ENCODE results near the gene FERMT2. TPM values are rescaled to one million over a fixed set of nuclear protein-coding genes. Genes with fewer than 3 reads are reported as not detected.

The FERMT2 gene, protein sequence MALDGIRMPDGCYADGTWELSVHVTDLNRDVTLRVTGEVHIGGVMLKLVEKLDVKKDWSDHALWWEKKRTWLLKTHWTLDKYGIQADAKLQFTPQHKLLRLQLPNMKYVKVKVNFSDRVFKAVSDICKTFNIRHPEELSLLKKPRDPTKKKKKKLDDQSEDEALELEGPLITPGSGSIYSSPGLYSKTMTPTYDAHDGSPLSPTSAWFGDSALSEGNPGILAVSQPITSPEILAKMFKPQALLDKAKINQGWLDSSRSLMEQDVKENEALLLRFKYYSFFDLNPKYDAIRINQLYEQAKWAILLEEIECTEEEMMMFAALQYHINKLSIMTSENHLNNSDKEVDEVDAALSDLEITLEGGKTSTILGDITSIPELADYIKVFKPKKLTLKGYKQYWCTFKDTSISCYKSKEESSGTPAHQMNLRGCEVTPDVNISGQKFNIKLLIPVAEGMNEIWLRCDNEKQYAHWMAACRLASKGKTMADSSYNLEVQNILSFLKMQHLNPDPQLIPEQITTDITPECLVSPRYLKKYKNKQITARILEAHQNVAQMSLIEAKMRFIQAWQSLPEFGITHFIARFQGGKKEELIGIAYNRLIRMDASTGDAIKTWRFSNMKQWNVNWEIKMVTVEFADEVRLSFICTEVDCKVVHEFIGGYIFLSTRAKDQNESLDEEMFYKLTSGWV
- total RNA-seq (under 1 TPM in 4 of 5 experiments, not detected in 1; 0.13 to 0.58 (median 0.33) TPM), polyA plus RNA-seq (not detected), total RNA-seq (0.94 reads per million)

GRCh38 chr14:52950898-52951680 is at the start of gene FERMT2:
TSS of gene FERMT2 (minus strand) at chr14:52951050. CDS start at chr14:52950568, 482 bp downstream.
- peak within 1 kb of the TSS in 3 of 9 donors; percentile 14 to 76 (median 33) for H3K27ac Mint-ChIP-seq

DNA sequence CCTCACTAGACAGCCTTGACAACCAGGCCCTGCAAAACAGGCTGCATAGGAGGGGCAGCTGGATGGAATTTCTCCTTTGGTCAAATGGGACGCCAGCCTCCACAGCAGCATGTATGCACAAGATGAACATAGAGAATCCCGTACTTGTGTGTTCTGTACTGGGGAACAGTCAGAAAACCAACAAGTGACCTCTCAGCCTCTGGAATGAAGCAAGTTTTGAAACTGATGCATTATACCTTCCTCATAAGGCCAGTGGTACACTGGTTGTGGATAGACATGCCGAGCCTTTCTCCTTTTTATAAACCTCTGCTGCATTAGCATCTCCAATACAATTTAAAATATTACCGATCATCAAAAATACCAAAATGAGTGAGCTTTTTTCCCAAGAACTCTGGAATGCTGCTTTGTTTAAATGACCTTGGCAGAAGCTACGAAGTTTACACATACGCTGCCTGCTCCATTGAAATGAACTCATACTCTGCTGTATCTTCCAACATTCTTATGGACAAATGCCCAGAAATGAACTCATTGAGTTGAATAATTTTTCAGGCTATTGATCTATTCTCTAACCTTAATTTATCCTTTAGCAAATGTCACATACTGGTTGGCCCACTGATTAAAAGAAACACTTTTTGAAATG is 47.6 kb upstream of the FERMT2 start:
- H3K4me3 Mint-ChIP-seq, result no peak overlapping the region
- Histone ChIP-seq H3K27me3 (ENCODE audit: control insufficient read depth in 2 of 2, insufficient read depth in 2 of 2, low read length in 2 of 2) (no peaks in the 10 kb centered on the region), H3K27ac (ENCODE audit: low read depth, low read length) (no peak overlapping the region), H3K4me1 (ENCODE audit: control insufficient read depth in 2 of 2, insufficient read depth in 2 of 2, low read length in 2 of 2) (no peaks in the 10 kb centered on the region), H3K4me3 (ENCODE audit: low read length) (no peak overlapping the region), H3K36me3 (ENCODE audit: control insufficient read depth in 2 of 3, insufficient read depth in 3 of 3, low read length in 3 of 3) (no peaks in the 10 kb centered on the region), H3K9me3 (ENCODE audit: control insufficient read depth in 2 of 3, low read length in 3 of 3) (no peaks in the 10 kb centered on the region)
- H3K36me3 Mint-ChIP-seq, result peaks cover 0 to 3% (median 0%) of the 10 kb centered on the region in 5 donors
- POLR2A ChIA-PET, result no interaction called here
- H3K4me1 Mint-ChIP-seq, result peaks cover 0 to 5% (median 0%) of the 10 kb centered on the region in 7 donors
- H3K27ac Mint-ChIP-seq, result no peak overlapping the region
- no peak for DNase-seq
- intact Hi-C loops (cut with micrococcal nuclease), result no loop called here
- no peak for ATAC-seq
- peaks cover 0 to 4% (median 0%) of the 10 kb centered on the region in 11 donors for H3K9me3 Mint-ChIP-seq
- CTCF ChIA-PET, result no interaction called here
- H3K27me3 Mint-ChIP-seq, result peaks cover 2 to 22% (median 9%) of the 10 kb centered on the region in 5 donors

More at GRCh38 chr14:52950898-52951680, at the start of gene FERMT2:
- H3K4me1 ChIP-seq (ENCODE audit: control insufficient read depth in 2 of 2, insufficient read depth in 2 of 2, low read length in 2 of 2), result peaks cover 13 to 18% of the 10 kb centered on the region in 2 donors
- POLR2A ChIA-PET, result no interaction called here
- Mint-ChIP-seq H3K4me1 (peaks cover 12 to 24% (median 20%) of the 10 kb centered on the region in 7 donors), H3K36me3 (no peaks in the 10 kb centered on the region), H3K4me3 (peak within 1 kb of the TSS; percentile 66 to 93 (median 86)), H3K27me3 (peaks cover 51 to 73% (median 53%) of the 10 kb centered on the region in 5 donors), H3K9me3 (peaks cover 0 to 9% (median 0%) of the 10 kb centered on the region in 11 donors)
- intact Hi-C loops (cut with micrococcal nuclease), result loop anchor here (1.0 to 5.0 kb wide), 3 partner anchors 33 to 399 kb away; partner anchors contain the start of genes GPR137C (in 1 of the 2) and TXNDC16 (in 1 of the 2)
- CTCF ChIA-PET, result interaction anchor here (1.9 kb wide), 1 partner anchor 10 kb away, joined by 7 read pairs; no protein-coding TSS in a partner anchor
- ATAC-seq (peak; percentile 51), DNase-seq (peak in 5 of 9 donors; percentile 2 to 49 (median 12))
- peak within 1 kb of the TSS; percentile 67 for H3K4me3 ChIP-seq (ENCODE audit: low read length)
- H3K27me3 ChIP-seq (ENCODE audit: control insufficient read depth in 2 of 2, insufficient read depth in 2 of 2, low read length in 2 of 2), result peaks cover 32% of the 10 kb centered on the region in 2 donors
- H3K9me3 ChIP-seq (ENCODE audit: control insufficient read depth in 2 of 3, low read length in 3 of 3), result no peaks in the 10 kb centered on the region
- H3K27ac ChIP-seq (ENCODE audit: low read depth, low read length), result no peak within 1 kb of the TSS
- no peaks in the 10 kb centered on the region for H3K36me3 ChIP-seq (ENCODE audit: control insufficient read depth in 2 of 3, insufficient read depth in 3 of 3, low read length in 3 of 3)

GRCh38 chr14:52996493-52996892 is 45.6 kb upstream of the FERMT2 start:
- Histone ChIP-seq H3K4me3 (ENCODE audit: low read length) (no peak overlapping the region), H3K27ac (ENCODE audit: low read depth, low read length) (no peak overlapping the region), H3K27me3 (ENCODE audit: control insufficient read depth in 2 of 2, insufficient read depth in 2 of 2, low read length in 2 of 2) (no peaks in the 10 kb centered on the region), H3K4me1 (ENCODE audit: control insufficient read depth in 2 of 2, insufficient read depth in 2 of 2, low read length in 2 of 2) (no peaks in the 10 kb centered on the region), H3K9me3 (ENCODE audit: control insufficient read depth in 2 of 3, low read length in 3 of 3) (no peaks in the 10 kb centered on the region), H3K36me3 (ENCODE audit: control insufficient read depth in 2 of 3, insufficient read depth in 3 of 3, low read length in 3 of 3) (no peaks in the 10 kb centered on the region)
- ChIA-PET CTCF (no interaction called here), POLR2A (no interaction called here)
- Mint-ChIP-seq H3K27me3 (peaks cover 6 to 22% (median 10%) of the 10 kb centered on the region in 5 donors), H3K27ac (no peak overlapping the region), H3K4me3 (no peak overlapping the region), H3K9me3 (peaks cover 0 to 4% (median 0%) of the 10 kb centered on the region in 11 donors), H3K4me1 (no peaks in the 10 kb centered on the region), H3K36me3 (peaks cover 0 to 5% (median 0%) of the 10 kb centered on the region in 5 donors)
- ATAC-seq, result no peak
- intact Hi-C loops (cut with micrococcal nuclease), result no loop called here
- DNase-seq, result no peak

DNA sequence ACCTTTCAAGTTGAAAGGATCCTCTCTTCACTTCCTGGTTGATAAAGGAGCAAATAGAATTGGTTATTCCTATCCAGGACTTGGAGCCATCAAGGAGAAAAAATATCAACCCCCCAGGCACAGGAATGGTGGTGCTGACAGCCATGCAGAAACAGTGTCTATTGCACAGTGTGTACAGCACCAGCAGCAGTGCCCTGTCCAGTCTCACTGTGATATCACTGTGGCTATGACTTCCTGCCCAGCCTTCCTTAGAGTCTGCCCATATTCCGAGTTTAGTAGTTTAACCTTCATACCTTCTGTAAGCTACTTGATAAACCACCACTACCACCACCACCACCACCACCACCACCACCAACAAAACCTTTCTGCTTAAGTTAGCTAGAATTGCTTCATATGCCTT is 45.1 kb upstream of the FERMT2 start:
- H3K4me3 ChIP-seq (ENCODE audit: low read length), result no peak overlapping the region
- Mint-ChIP-seq H3K9me3 (peaks cover 0 to 4% (median 0%) of the 10 kb centered on the region in 11 donors), H3K27ac (no peak overlapping the region), H3K4me3 (no peak overlapping the region), H3K27me3 (peaks cover 5 to 22% (median 10%) of the 10 kb centered on the region in 5 donors), H3K4me1 (no peaks in the 10 kb centered on the region), H3K36me3 (peaks cover 0 to 5% (median 1%) of the 10 kb centered on the region in 5 donors)
- no peaks in the 10 kb centered on the region for H3K36me3 ChIP-seq (ENCODE audit: control insufficient read depth in 2 of 3, insufficient read depth in 3 of 3, low read length in 3 of 3)
- H3K9me3 ChIP-seq (ENCODE audit: control insufficient read depth in 2 of 3, low read length in 3 of 3), result no peaks in the 10 kb centered on the region
- intact Hi-C loops (cut with micrococcal nuclease), result no loop called here
- H3K27me3 ChIP-seq (ENCODE audit: control insufficient read depth in 2 of 2, insufficient read depth in 2 of 2, low read length in 2 of 2), result no peaks in the 10 kb centered on the region
- ATAC-seq (no peak), DNase-seq (no peak)
- no peak overlapping the region for H3K27ac ChIP-seq (ENCODE audit: low read depth, low read length)
- no peaks in the 10 kb centered on the region for H3K4me1 ChIP-seq (ENCODE audit: control insufficient read depth in 2 of 2, insufficient read depth in 2 of 2, low read length in 2 of 2)
- ChIA-PET POLR2A (no interaction called here), CTCF (no interaction called here)

- Mint-ChIP-seq H3K4me3 (no peak overlapping the region), H3K36me3 (peaks cover 0 to 5% (median 0%) of the 10 kb centered on the region in 5 donors), H3K4me1 (no peaks in the 10 kb centered on the region), H3K27me3 (peaks cover 4 to 18% (median 10%) of the 10 kb centered on the region in 5 donors), H3K27ac (no peak overlapping the region), H3K9me3 (peaks cover 0 to 4% (median 0%) of the 10 kb centered on the region in 11 donors)
- intact Hi-C loops (cut with micrococcal nuclease), result no loop called here
- H3K36me3 ChIP-seq (ENCODE audit: control insufficient read depth in 2 of 3, insufficient read depth in 3 of 3, low read length in 3 of 3), result no peaks in the 10 kb centered on the region
- CTCF ChIA-PET, result no interaction called here
- POLR2A ChIA-PET, result no interaction called here
- DNase-seq (no peak), ATAC-seq (no peak)
- H3K9me3 ChIP-seq (ENCODE audit: control insufficient read depth in 2 of 3, low read length in 3 of 3), result no peaks in the 10 kb centered on the region
- H3K27ac ChIP-seq (ENCODE audit: low read depth, low read length), result no peak overlapping the region
- H3K4me3 ChIP-seq (ENCODE audit: low read length), result no peak overlapping the region
- H3K27me3 ChIP-seq (ENCODE audit: control insufficient read depth in 2 of 2, insufficient read depth in 2 of 2, low read length in 2 of 2), result no peaks in the 10 kb centered on the region
- no peaks in the 10 kb centered on the region for H3K4me1 ChIP-seq (ENCODE audit: control insufficient read depth in 2 of 2, insufficient read depth in 2 of 2, low read length in 2 of 2)
These were observed 41.5 kb upstream of the FERMT2 start for GRCh38 chr14:52992236-52992870.
